ENCODE results near the gene PHF23.

The PHF23 gene

DNA sequence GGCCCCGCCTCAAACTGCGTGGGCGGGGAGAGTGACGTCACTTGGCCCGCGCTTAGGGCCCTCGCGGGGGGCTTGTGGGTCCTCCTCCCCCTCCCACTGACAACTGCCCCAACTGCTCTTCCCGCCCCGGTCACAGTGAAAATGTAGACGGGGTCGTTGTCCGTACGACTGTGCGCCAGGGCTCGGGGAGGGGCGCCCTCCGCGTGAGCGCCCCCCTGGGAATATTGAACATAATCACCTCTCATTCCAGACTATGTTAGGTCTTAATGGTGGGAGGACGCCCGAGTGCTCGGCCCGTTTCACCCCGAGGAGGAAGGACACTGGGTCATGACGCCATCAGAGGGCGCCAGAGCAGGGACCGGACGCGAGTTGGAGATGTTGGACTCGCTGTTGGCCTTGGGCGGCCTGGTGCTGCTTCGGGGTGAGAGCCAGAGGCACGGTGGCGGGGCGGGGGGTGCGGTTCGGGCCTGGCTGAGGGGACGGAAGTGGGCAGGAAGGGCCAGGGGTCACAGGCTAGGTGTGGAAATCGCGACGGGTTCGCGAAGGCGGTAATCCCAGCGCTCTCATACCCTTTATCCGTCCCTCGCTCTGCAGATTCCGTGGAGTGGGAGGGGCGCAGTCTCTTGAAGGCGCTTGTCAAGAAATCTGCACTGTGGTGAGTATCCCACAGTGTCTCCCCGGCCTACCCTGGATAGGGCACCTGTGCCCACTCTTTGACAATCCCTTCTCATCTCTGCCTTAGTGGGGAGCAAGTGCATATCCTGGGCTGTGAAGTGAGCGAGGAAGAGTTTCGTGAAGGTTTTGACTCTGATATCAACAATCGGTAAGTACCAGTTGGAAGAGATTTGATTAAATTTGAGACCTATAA lies 13.2 kb upstream of the PHF23 start, which contains the start of gene ELP5:
Gene ELP5, plus strand, starts transcription at position 40 of the 868 bp plus-strand sequence. Its CDS starts 336 bp downstream, at position 376.
- peaks cover 46% of the 10 kb centered on the region for H3K4me1 ChIP-seq (ENCODE audit: insufficient read depth, low read length)
- ATAC-seq (ENCODE audit: insufficient read depth, low read depth) (peak; percentile 51), DNase-seq (peak; percentile 88)

DNA sequence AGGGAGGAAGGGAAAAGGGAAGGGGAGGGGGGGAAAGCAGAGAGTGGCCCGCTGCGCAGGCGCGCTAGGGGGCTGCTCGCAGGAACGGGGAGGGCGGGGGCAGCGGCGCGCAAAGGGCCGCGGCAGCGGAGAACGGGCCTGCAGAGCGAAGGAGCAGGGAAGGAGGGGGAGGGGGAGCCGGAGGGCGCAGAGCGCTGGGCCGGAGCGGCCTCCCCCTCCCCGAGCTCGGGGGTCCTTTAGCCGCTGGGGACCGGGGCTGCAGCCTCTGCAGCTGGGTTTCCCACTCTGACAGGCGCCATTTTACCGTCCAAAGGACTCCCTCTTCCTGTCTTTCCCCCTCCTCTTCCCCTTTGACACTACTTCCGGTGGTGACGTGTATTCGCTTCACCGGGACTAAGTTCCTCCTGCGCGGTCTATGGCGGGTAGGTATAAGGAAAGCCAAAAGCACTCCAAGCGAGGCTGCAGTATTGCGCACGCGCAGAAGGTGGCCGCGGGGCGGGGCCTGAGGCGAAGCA lies 12.5 kb upstream of the PHF23 start, which contains the start of gene CTDNEP1:
Gene CTDNEP1, minus strand, starts transcription at position 74 of the 515 bp plus-strand sequence. CDS start 438 bp downstream, outside the sequence.
- H3K27me3 ChIP-seq (ENCODE audit: insufficient read depth, low read length, poor library complexity): no peaks in the 10 kb centered on the region
- peak within 1 kb of the TSS; percentile 86 for H2AFZ ChIP-seq (ENCODE audit: low read depth, low read length)
- TF ChIP-seq EZH2 (IDR thresholded peaks at IDR 0.05; ENCODE audit: borderline replicate concordance, low read depth, low read length, severe bottlenecking): no peak
- TF ChIP-seq, protein P1, sequence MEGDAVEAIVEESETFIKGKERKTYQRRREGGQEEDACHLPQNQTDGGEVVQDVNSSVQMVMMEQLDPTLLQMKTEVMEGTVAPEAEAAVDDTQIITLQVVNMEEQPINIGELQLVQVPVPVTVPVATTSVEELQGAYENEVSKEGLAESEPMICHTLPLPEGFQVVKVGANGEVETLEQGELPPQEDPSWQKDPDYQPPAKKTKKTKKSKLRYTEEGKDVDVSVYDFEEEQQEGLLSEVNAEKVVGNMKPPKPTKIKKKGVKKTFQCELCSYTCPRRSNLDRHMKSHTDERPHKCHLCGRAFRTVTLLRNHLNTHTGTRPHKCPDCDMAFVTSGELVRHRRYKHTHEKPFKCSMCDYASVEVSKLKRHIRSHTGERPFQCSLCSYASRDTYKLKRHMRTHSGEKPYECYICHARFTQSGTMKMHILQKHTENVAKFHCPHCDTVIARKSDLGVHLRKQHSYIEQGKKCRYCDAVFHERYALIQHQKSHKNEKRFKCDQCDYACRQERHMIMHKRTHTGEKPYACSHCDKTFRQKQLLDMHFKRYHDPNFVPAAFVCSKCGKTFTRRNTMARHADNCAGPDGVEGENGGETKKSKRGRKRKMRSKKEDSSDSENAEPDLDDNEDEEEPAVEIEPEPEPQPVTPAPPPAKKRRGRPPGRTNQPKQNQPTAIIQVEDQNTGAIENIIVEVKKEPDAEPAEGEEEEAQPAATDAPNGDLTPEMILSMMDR (IDR thresholded peaks at IDR 0.05; ENCODE audit: borderline replicate concordance, extremely low read depth, low read length, poor library complexity, severe bottlenecking): no peak
- H3K4me2 ChIP-seq (ENCODE audit: insufficient read depth, low read length): peak within 1 kb of the TSS; percentile 79
- H3K27ac ChIP-seq (ENCODE audit: low read length): peak within 1 kb of the TSS; percentile 97
- ATAC-seq (ENCODE audit: insufficient read depth, low read depth) (peak; percentile 94), DNase-seq (peak; percentile 98)
- peaks cover 38% of the 10 kb centered on the region for H4K20me1 ChIP-seq (ENCODE audit: insufficient read depth, low read length)
- H3K4me3 ChIP-seq (ENCODE audit: low read depth in 1 of 2, low read length in 2 of 2): peak within 1 kb of the TSS; percentile 76 to 93
- H3K79me2 ChIP-seq (ENCODE audit: insufficient read depth, low read length): peaks cover 74% of the 10 kb centered on the region
- H3K9me3 ChIP-seq (ENCODE audit: insufficient read depth, low read length, severe bottlenecking): no peaks in the 10 kb centered on the region
- H3K36me3 ChIP-seq (ENCODE audit: insufficient read depth, low read length): peaks cover 44% of the 10 kb centered on the region
- H3K9ac ChIP-seq (ENCODE audit: low read depth, low read length): peak within 1 kb of the TSS; percentile 88
- H3K4me1 ChIP-seq (ENCODE audit: insufficient read depth, low read length): peaks cover 48% of the 10 kb centered on the region

More for the DNA sequence above, 13.2 kb upstream of the PHF23 start, which contains the start of gene ELP5:
- Histone ChIP-seq H3K9me3 (ENCODE audit: insufficient read depth, low read length, severe bottlenecking) (no peaks in the 10 kb centered on the region), H3K27ac (ENCODE audit: low read length) (peak within 1 kb of the TSS; percentile 97), H4K20me1 (ENCODE audit: insufficient read depth, low read length) (peaks cover 31% of the 10 kb centered on the region), H3K4me3 (ENCODE audit: low read depth in 1 of 2, low read length in 2 of 2) (peak within 1 kb of the TSS; percentile 76 to 93), H2AFZ (ENCODE audit: low read depth, low read length) (peak within 1 kb of the TSS; percentile 86), H3K36me3 (ENCODE audit: insufficient read depth, low read length) (peaks cover 46% of the 10 kb centered on the region), H3K4me2 (ENCODE audit: insufficient read depth, low read length) (peak within 1 kb of the TSS; percentile 79), H3K9ac (ENCODE audit: low read depth, low read length) (peak within 1 kb of the TSS; percentile 88), H3K79me2 (ENCODE audit: insufficient read depth, low read length) (peaks cover 67% of the 10 kb centered on the region), H3K27me3 (ENCODE audit: insufficient read depth, low read length, poor library complexity) (no peaks in the 10 kb centered on the region)
- TF ChIP-seq, protein P1 (IDR thresholded peaks at IDR 0.05; ENCODE audit: borderline replicate concordance, extremely low read depth, low read length, poor library complexity, severe bottlenecking): peak; percentile 63
- TF ChIP-seq EZH2 (IDR thresholded peaks at IDR 0.05; ENCODE audit: borderline replicate concordance, low read depth, low read length, severe bottlenecking): no peak

DNA sequence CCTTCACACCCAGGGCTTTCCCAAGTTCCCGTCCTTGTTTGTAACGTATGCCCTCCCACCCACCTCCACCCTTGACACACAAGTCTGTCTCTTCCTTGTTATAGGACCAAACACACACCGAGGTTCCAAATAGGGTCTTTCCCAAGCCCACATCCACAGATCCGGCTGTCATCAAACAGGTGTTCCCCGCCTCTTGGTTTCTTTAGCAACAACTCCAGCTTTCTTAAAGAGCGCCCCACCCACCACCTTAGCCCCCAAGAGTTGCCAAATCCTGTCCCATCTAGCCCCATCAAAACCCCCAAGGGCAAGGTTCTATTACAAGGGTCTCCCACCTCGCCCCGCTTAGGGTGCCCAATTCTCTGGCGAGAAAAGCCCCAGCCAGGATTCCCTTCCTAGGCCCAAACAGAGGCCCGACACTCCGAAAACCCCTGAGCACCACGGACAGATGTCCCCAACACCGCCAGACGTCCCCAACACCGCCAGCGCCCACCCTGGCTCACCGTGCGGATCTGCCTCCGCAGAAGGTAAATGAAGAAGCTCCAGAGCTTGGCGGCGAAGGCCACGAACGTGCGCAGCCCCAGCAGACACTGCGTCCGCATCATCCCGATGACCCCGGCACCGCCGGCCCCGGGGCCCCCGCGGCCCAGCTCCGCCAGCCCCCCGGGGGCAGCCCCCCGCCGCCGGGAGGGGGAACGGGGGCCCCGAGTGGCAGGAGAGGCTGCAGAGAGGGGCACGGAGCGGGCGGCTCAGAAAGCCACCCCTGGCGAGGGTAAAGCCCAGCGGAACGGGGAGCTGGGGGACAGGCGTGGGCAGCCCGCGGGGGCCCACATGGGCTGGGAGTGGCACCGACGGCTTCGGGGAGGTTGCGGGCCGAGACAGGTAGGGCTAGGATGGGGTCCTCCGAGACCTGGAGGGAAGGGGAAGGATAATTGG lies 11.7 kb upstream of the PHF23 start:
- H3K4me1 ChIP-seq (ENCODE audit: insufficient read depth, low read length): peaks cover 50% of the 10 kb centered on the region
- H3K79me2 ChIP-seq (ENCODE audit: insufficient read depth, low read length): peaks cover 81% of the 10 kb centered on the region
- peak overlapping the region; percentile 50 for H2AFZ ChIP-seq (ENCODE audit: low read depth, low read length)
- no peaks in the 10 kb centered on the region for H3K9me3 ChIP-seq (ENCODE audit: insufficient read depth, low read length, severe bottlenecking)
- peak; percentile 28 for DNase-seq
- peak overlapping the region; percentile 97 for H3K27ac ChIP-seq (ENCODE audit: low read length)
- H4K20me1 ChIP-seq (ENCODE audit: insufficient read depth, low read length): peaks cover 45% of the 10 kb centered on the region
- peak overlapping the region; percentile 88 for H3K9ac ChIP-seq (ENCODE audit: low read depth, low read length)
- H3K4me2 ChIP-seq (ENCODE audit: insufficient read depth, low read length): peak overlapping the region; percentile 79
- H3K4me3 ChIP-seq (ENCODE audit: low read depth in 1 of 2, low read length in 2 of 2): peak overlapping the region; percentile 76 to 93
- H3K36me3 ChIP-seq (ENCODE audit: insufficient read depth, low read length): peaks cover 44% of the 10 kb centered on the region
- no peaks in the 10 kb centered on the region for H3K27me3 ChIP-seq (ENCODE audit: insufficient read depth, low read length, poor library complexity)
- peak; percentile 6; the same call in 2 of the 3 replicates for ATAC-seq (ENCODE audit: insufficient read depth, low read depth)
- no peak for TF ChIP-seq EZH2 (IDR thresholded peaks at IDR 0.05; ENCODE audit: borderline replicate concordance, low read depth, low read length, severe bottlenecking)
- TF ChIP-seq, protein P1 (IDR thresholded peaks at IDR 0.05; ENCODE audit: borderline replicate concordance, extremely low read depth, low read length, poor library complexity, severe bottlenecking): no peak

All from DND-41 (cell line).